GM18858 (cell line): ENCODE measurements around the gene HYDIN.
"Not testable (repeated sequence)": the region's sequence is repeated elsewhere in the genome, so short reads cannot be mapped to it uniquely, and the experiment has no call there.

Experiments
- ATAC-seq: cut with Tn5 transposase; IDR thresholded peaks from one replicate; pipeline ENCODE4 v1.9.1; 2021; ENCODE audit not compliant: unreplicated experiment

HYDIN gene

GRCh38 chr16:71226229-71227141 lies 4.0 kb downstream of the HYDIN start:
- ATAC-seq, result no peak

GRCh38 chr16:71225145-71225544 lies 5.4 kb downstream of the HYDIN start:
- no peak for ATAC-seq

GRCh38 chr16:71218306-71218963 lies 12.1 kb downstream of the HYDIN start:
- no peak for ATAC-seq

GRCh38 chr16:71217506-71217905 lies 13.0 kb downstream of the HYDIN start:
- no peak for ATAC-seq

GRCh38 chr16:71216714-71217113 lies 13.8 kb downstream of the HYDIN start:
- no peak for ATAC-seq

GRCh38 chr16:71214746-71215381 lies 15.7 kb downstream of the HYDIN start:
- no peak for ATAC-seq

- ATAC-seq, result no peak
Observed at GRCh38 chr16:71205482-71206131, 24.9 kb downstream of the HYDIN start.

- ATAC-seq, result no peak
Observed at GRCh38 chr16:71203631-71204030, 26.9 kb downstream of the HYDIN start.

- ATAC-seq, result no peak
Observed at GRCh38 chr16:71201556-71201955, 29.0 kb downstream of the HYDIN start.

GRCh38 chr16:71201054-71201453 lies 29.5 kb downstream of the HYDIN start:
- no peak for ATAC-seq

- ATAC-seq, result no peak
Observed at GRCh38 chr16:71198408-71198807, 32.1 kb downstream of the HYDIN start.

GRCh38 chr16:71192387-71192786 lies 38.1 kb downstream of the HYDIN start:
- no peak for ATAC-seq

GRCh38 chr16:71188956-71189712 lies 41.4 kb downstream of the HYDIN start:
- ATAC-seq, result no peak

- ATAC-seq, result no peak
Observed at GRCh38 chr16:71185347-71185746, 45.2 kb downstream of the HYDIN start.

GRCh38 chr16:71179569-71179968 lies 51.0 kb downstream of the HYDIN start:
- no peak for ATAC-seq

GRCh38 chr16:71172481-71173207 lies 57.9 kb downstream of the HYDIN start:
- ATAC-seq, result no peak

GRCh38 chr16:71161007-71161406 lies 69.5 kb downstream of the HYDIN start:
- not testable (repeated sequence) for ATAC-seq

GRCh38 chr16:71157278-71157677 lies 73.2 kb downstream of the HYDIN start:
- ATAC-seq, result not testable (repeated sequence)

GRCh38 chr16:71153329-71153728 lies 77.2 kb downstream of the HYDIN start:
- not testable (repeated sequence) for ATAC-seq

GRCh38 chr16:71151654-71152053 lies 78.9 kb downstream of the HYDIN start:
- ATAC-seq, result not testable (repeated sequence)
